Measurements from ENCODE around the gene COL11A1.
"Not testable (repeated sequence)": the region's sequence is repeated elsewhere in the genome, so short reads cannot be mapped to it uniquely, and the experiment has no call there.

COL11A1 gene

GRCh38 chr1:103075316-103076000 lies 32.9 kb downstream of the COL11A1 start:
- DNase-seq = no peak

GRCh38 chr1:103074224-103074623 lies 34.1 kb downstream of the COL11A1 start:
- DNase-seq = no peak

GRCh38 chr1:103069201-103069600 lies 39.1 kb downstream of the COL11A1 start:
- no peak for DNase-seq

GRCh38 chr1:103063921-103064320 lies 44.4 kb downstream of the COL11A1 start:
- DNase-seq = no peak

- no peak for DNase-seq
Observed at GRCh38 chr1:103058391-103058790, 49.9 kb downstream of the COL11A1 start.

- no peak for DNase-seq
Observed at GRCh38 chr1:103056423-103056822, 51.9 kb downstream of the COL11A1 start.

- DNase-seq = not testable (repeated sequence)
Observed at GRCh38 chr1:103028110-103028509, 80.2 kb downstream of the COL11A1 start.

- no peak for DNase-seq
Observed at GRCh38 chr1:103025858-103026409, 82.4 kb downstream of the COL11A1 start.

GRCh38 chr1:103024051-103024450 lies 84.3 kb downstream of the COL11A1 start:
- no peak for DNase-seq

GRCh38 chr1:103002005-103002404 lies 106.3 kb downstream of the COL11A1 start:
- DNase-seq = no peak

GRCh38 chr1:102978874-102979273 lies 129.4 kb downstream of the COL11A1 start:
- no peak for DNase-seq

GRCh38 chr1:102977292-102977691 lies 131.0 kb downstream of the COL11A1 start:
- no peak for DNase-seq

- peak; percentile 60 for DNase-seq
Observed at GRCh38 chr1:102970496-102971078, 137.7 kb downstream of the COL11A1 start.

GRCh38 chr1:102967786-102968185 lies 140.5 kb downstream of the COL11A1 start:
- no peak for DNase-seq

- DNase-seq = no peak
Observed at GRCh38 chr1:102961549-102961948, 146.8 kb downstream of the COL11A1 start.

GRCh38 chr1:102954576-102954975 lies 153.7 kb downstream of the COL11A1 start:
- DNase-seq = no peak

- no peak for DNase-seq
Observed at GRCh38 chr1:102952400-102952799, 155.9 kb downstream of the COL11A1 start.

- no peak for DNase-seq
Observed at GRCh38 chr1:102942324-102942723, 166.0 kb downstream of the COL11A1 start.

GRCh38 chr1:102941366-102941947 lies 166.9 kb downstream of the COL11A1 start:
- DNase-seq = no peak

- DNase-seq = no peak
Observed at GRCh38 chr1:102937401-102937800, 170.9 kb downstream of the COL11A1 start.

GRCh38 chr1:102933362-102933761 lies 175.0 kb downstream of the COL11A1 start:
- not testable (repeated sequence) for DNase-seq

- no peak for DNase-seq
Observed at GRCh38 chr1:102919659-102920058, 188.7 kb downstream of the COL11A1 start.

GRCh38 chr1:102901996-102902395 lies 206.3 kb downstream of the COL11A1 start:
- DNase-seq = no peak

GRCh38 chr1:102899935-102900334 lies 208.4 kb downstream of the COL11A1 start:
- no peak for DNase-seq

All from hematopoietic multipotent progenitor cell treated with erythropoietin and hydrocortisone succinate and interleukin-3 and kit ligand, for 8 days (in vitro differentiated cells).